PC-3 (cell line): Measurements from ENCODE around the gene ARFGEF2. TPM values are rescaled to one million over a fixed set of nuclear protein-coding genes. Genes with fewer than 3 reads are reported as not detected.

Source experiments
- ATAC-seq: fragments of 200-7000 bp; cut with Tn5 transposase; 2 replicates; pipeline ENCODE4 v1.9.1; 2020; ENCODE audit warnings: mild to moderate bottlenecking, moderate library complexity
- BruUV-seq: library from RNA; stranded (reverse); fragments of 400-500 nt; replicated peaks from 2 replicates; lab custom pipeline; 2021; lab: Mats Ljungman, UMichigan
- CTCF ChIA-PET: fragments of 300-600 bp; sonication (Branson Sonifier 250); formaldehyde crosslinking; loops from one replicate; lab custom pipeline; 2022; ENCODE audit warnings: antibody characterized with exemption; lab: Charles Lee
- POLR2A ChIA-PET: fragments of 300-600 bp; sonication (Branson Sonifier 250); formaldehyde crosslinking; loops from one replicate; lab custom pipeline; 2022; ENCODE audit warnings: antibody characterized with exemption; ENCODE audit not compliant: unreplicated experiment; lab: Charles Lee
- DNase-seq: peaks from one replicate; pipeline ENCODE4 v3.0.0-alpha.2; 2015
- H2AFZ ChIP-seq: fragments of 300-600 bp; sonication (generic); 2 replicates; pipeline ENCODE4 v1.6.0; 2016; ENCODE audit warnings: antibody characterized with exemption, low read length
- H3F3A ChIP-seq: fragments of 300-600 bp; sonication (generic); one replicate; pipeline ENCODE4 v1.6.0; 2017; ENCODE audit warnings: antibody characterized with exemption, low read length, control low read depth, mild to moderate bottlenecking; ENCODE audit not compliant: unreplicated experiment
- H3K27ac ChIP-seq: fragments of 300-600 bp; sonication (generic); 2 replicates; pipeline ENCODE4 v1.5.1; 2016; ENCODE audit warnings: mild to moderate bottlenecking, low read length
- H3K27me3 ChIP-seq: fragments of 300-600 bp; sonication (generic); 2 replicates; pipeline ENCODE4 v1.6.1; 2016; ENCODE audit warnings: low read length, mixed read lengths
- H3K36me3 ChIP-seq: fragments of 300-600 bp; sonication (generic); 2 replicates; pipeline ENCODE4 v1.6.1; 2016; ENCODE audit warnings: low read depth, mixed run types, low read length, mixed read lengths
- H3K4me1 ChIP-seq: fragments of 300-600 bp; sonication (generic); 2 replicates; pipeline ENCODE4 v1.5.1; 2016; ENCODE audit warnings: low read length; ENCODE audit not compliant: insufficient read depth
- H3K4me2 ChIP-seq: fragments of 300-600 bp; sonication (generic); 2 replicates; pipeline ENCODE4 v1.6.0; 2016; ENCODE audit warnings: low read length
- H3K4me3 ChIP-seq: fragments of 300-600 bp; sonication (generic); 2 replicates; pipeline ENCODE4 v1.5.1; 2016; ENCODE audit warnings: mild to moderate bottlenecking, low read length, mixed read lengths
- H3K79me2 ChIP-seq: fragments of 300-600 bp; sonication (generic); 2 replicates; pipeline ENCODE4 v1.6.1; 2017; ENCODE audit warnings: low read length, mixed read lengths
- H3K9ac ChIP-seq: fragments of 300-600 bp; sonication (generic); 2 replicates; pipeline ENCODE4 v1.6.0; 2016; ENCODE audit warnings: mild to moderate bottlenecking, low read length
- H3K9me2 ChIP-seq: fragments of 300-600 bp; sonication (generic); replicated peaks from 2 replicates; pipeline ENCODE4 v1.6.1; 2016; ENCODE audit warnings: mixed run types, low read length, mixed read lengths
- H3K9me3 ChIP-seq: fragments of 300-600 bp; sonication (generic); 2 replicates; pipeline ENCODE4 v1.6.1; 2016; ENCODE audit warnings: low read length, mixed read lengths
- H4K20me1 ChIP-seq: fragments of 300-600 bp; sonication (generic); 2 replicates; pipeline ENCODE4 v1.6.1; 2016; ENCODE audit warnings: low read length, mixed read lengths
- CTCF ChIP-seq: fragments of 300-600 bp; sonication (generic); conservative IDR thresholded peaks from 2 replicates; pipeline ENCODE4 v1.5.1; 2017; ENCODE audit warnings: antibody characterized with exemption, low read depth, mild to moderate bottlenecking, low read length
- EZH2 ChIP-seq: fragments of 300-600 bp; sonication (generic); IDR thresholded peaks from one replicate; pipeline ENCODE4 v1.6.1; 2017; ENCODE audit warnings: antibody characterized with exemption, mild to moderate bottlenecking, low read length; ENCODE audit not compliant: unreplicated experiment
- EZH2phosphoT487 ChIP-seq: fragments of 300-600 bp; sonication (generic); IDR thresholded peaks from 2 replicates; pipeline ENCODE4 v1.6.1; 2018; ENCODE audit warnings: mild to moderate bottlenecking, antibody characterized with exemption, low read length, borderline replicate concordance
- intact Hi-C: fragments of 100-400 bp; cut with micrococcal nuclease; formaldehyde crosslinking; loops from 2 replicates; pipeline ENCODE4 v1.9.0; 2023
- total RNA-seq: library from RNA; depleted of rRNA; stranded (reverse); fragments of >200 nt; gene quantifications from 2 replicates; pipeline ENCODE4 v1.2.3, GENCODE V29; 2014

Gene ARFGEF2
- total RNA-seq, 1 experiment from 2014 or later = 33.5 TPM

GRCh38 chr20:48999890-49000870 lies 78.7 kb downstream of the ARFGEF2 start:
- ChIA-PET CTCF (interaction anchor here (0.5 kb wide), 1 partner anchor 44 kb away, joined by 7 read pairs; no protein-coding TSS in a partner anchor), POLR2A (no interaction called here)
- peaks cover 54% of the 10 kb centered on the region for H3K36me3 ChIP-seq
- intact Hi-C loops = no loop called here
- H3K27ac ChIP-seq = no peak overlapping the region
- no peak for DNase-seq
- TF ChIP-seq EZH2 (no peak), EZH2phosphoT487 (no peak), CTCF (no peak)
- no peaks in the 10 kb centered on the region for H4K20me1 ChIP-seq
- no peaks in the 10 kb centered on the region for H3K4me1 ChIP-seq
- BruUV-seq = no TSS peak
- H3K79me2 ChIP-seq = no peaks in the 10 kb centered on the region
- no peak overlapping the region for H3K4me2 ChIP-seq
- ATAC-seq = no peak
- H3K9me2 ChIP-seq = no peaks in the 10 kb centered on the region
- no peak overlapping the region for H3K9ac ChIP-seq
- no peaks in the 10 kb centered on the region for H3K27me3 ChIP-seq
- no peak overlapping the region for H3K4me3 ChIP-seq
- H3K9me3 ChIP-seq = no peaks in the 10 kb centered on the region
- H2AFZ ChIP-seq = no peak overlapping the region
- H3F3A ChIP-seq = no peaks in the 10 kb centered on the region

- intact Hi-C loops = no loop called here
- H3K4me2 ChIP-seq = no peak overlapping the region
- no peak overlapping the region for H3K4me3 ChIP-seq
- no peaks in the 10 kb centered on the region for H3K79me2 ChIP-seq
- H4K20me1 ChIP-seq = no peaks in the 10 kb centered on the region
- ATAC-seq = no peak
- H3K27me3 ChIP-seq = no peaks in the 10 kb centered on the region
- H3K9me3 ChIP-seq = no peaks in the 10 kb centered on the region
- DNase-seq = no peak
- H3K4me1 ChIP-seq = no peaks in the 10 kb centered on the region
- ChIA-PET POLR2A (no interaction called here), CTCF (no interaction called here)
- BruUV-seq = no TSS peak
- no peaks in the 10 kb centered on the region for H3K9me2 ChIP-seq
- TF ChIP-seq CTCF (no peak), EZH2 (no peak), EZH2phosphoT487 (no peak)
- no peak overlapping the region for H3K27ac ChIP-seq
- no peaks in the 10 kb centered on the region for H3F3A ChIP-seq
- H3K36me3 ChIP-seq = peaks cover 53% of the 10 kb centered on the region
- H3K9ac ChIP-seq = no peak overlapping the region
- H2AFZ ChIP-seq = no peak overlapping the region
These were observed 80.2 kb downstream of the ARFGEF2 start for GRCh38 chr20:49001741-49002140.
